ENCODE measurements around the gene TMEM245. TPM values are rescaled to one million over a fixed set of nuclear protein-coding genes. Genes with fewer than 3 reads are reported as not detected.

TMEM245 gene
- polyA plus RNA-seq, 2 of the 4 experiments (the other 2 are of a cell fraction), result 44.9 to 88.9 TPM

DNA sequence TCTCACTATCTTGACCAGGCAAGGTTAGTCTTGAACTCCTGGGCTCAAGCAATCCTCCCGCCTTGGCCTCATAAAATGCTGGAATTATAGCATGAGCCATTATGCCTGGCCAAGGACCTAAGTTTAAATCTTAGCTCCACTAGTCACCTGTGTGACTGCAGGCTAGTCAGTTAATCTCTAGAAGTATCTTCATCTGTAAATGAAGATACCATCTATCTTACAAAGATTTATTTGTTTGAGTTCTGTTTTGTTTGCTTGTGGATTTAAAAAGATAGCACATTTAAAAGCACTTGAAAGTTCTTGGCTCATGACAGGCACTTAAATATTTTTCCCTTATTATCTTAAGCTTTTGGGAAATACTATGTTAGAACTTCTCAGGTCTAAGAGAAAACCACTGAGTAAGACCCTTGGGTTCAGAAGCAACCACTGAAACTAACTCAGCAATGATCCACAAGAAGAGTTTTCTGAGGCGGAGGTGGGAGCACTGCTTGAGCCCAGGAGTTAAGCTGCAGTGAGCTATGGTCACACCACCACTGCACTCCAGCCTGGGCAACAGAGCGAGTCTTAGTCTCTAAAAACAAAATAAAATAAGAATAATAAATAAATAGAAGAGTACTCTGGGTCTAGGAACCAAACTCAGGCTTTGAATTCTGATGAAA lies 19.1 kb downstream of the TMEM245 start:
- Histone ChIP-seq H3K4me2 (peak overlapping the region; percentile 72), H3K4me1 (peaks cover 73% of the 10 kb centered on the region), H3K9me3 (0 out of 3 replicates have a peak, but pooled peaks cover 7% of the 10 kb centered on the region), H3K27ac (peak overlapping the region; percentile 39 to 85), H3K4me3 (no peak overlapping the region)
- ChIA-PET CTCF (interaction anchor here (0.8 to 2.2 kb wide), 6 partner anchors 10 to 341 kb away, joined by 3 to 8 read pairs (median 3); partner anchors contain the start of gene TMEM245), POLR2A (interaction anchor here (1.1 to 1.3 kb wide), 2 partner anchors 19 kb away, joined by 3 to 4 read pairs; partner anchors contain the start of gene TMEM245)
- TF ChIP-seq ZFP36 (IDR thresholded peaks at IDR 0.05; ENCODE audit: borderline replicate concordance, partially characterized antibody), result no peak
- no peak for TF ChIP-seq RCOR1 (IDR thresholded peaks at IDR 0.05; ENCODE audit: low read depth, low read length)
- TF ChIP-seq ZNF302 (CRISPR knock-in tag; IDR thresholded peaks at IDR 0.05), result no peak
- peak; percentile 57 for TF ChIP-seq GATA3 (IDR thresholded peaks at IDR 0.05; ENCODE audit: borderline replicate concordance)
- no peak for DNase-seq (ENCODE audit: low read depth in 1 of 2, low spot score in 1 of 2)
- no peak for ATAC-seq
- FAIRE-seq, result no peak
- 96% methylated on average over 3 of the region's 3 CpGs for WGBS (ENCODE audit: missing lambda C conversion rate)

DNA sequence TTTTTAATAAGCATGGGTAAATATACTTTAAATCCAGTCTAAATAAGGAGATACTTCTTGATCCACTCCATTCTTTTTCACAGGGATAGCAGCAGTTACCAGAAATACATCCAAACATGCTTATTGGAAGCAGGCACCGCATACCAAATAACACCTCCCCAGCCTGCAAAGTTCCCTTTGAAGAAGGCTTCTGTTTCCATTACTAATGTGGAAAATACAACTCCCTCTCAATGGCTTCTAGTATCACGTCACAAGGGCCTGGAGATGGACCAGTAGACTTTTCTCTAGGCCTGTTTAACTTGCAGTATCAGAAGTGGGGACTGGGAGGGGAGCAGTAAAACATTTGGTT lies 20.8 kb downstream of the TMEM245 start:
- WGBS (ENCODE audit: missing lambda C conversion rate), result 68% methylated on average over 2 of the region's 2 CpGs
- Histone ChIP-seq H3K4me2 (peak overlapping the region; percentile 72), H3K4me1 (peaks cover 77% of the 10 kb centered on the region), H3K4me3 (no peak overlapping the region), H3K27ac (peak overlapping the region; percentile 79 to 85), H3K9me3 (0 out of 3 replicates have a peak, but pooled peaks cover 7% of the 10 kb centered on the region)
- TF ChIP-seq MAFK (IDR thresholded peaks at IDR 0.05; ENCODE audit: partially characterized antibody), result no peak
- TF ChIP-seq, protein P1, sequence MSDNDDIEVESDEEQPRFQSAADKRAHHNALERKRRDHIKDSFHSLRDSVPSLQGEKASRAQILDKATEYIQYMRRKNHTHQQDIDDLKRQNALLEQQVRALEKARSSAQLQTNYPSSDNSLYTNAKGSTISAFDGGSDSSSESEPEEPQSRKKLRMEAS (IDR thresholded peaks at IDR 0.05), result 0 out of 2 replicates have a peak, but pooled peaks have one; percentile 5
- no peak for TF ChIP-seq JUN (IDR thresholded peaks at IDR 0.05)
- no peak for TF ChIP-seq CHD2 (IDR thresholded peaks at IDR 0.05; ENCODE audit: low read length, partially characterized antibody)
- no peak for TF ChIP-seq RFX5 (IDR thresholded peaks at IDR 0.05)
- ATAC-seq, result peak; percentile 23 to 51; a peak in 3 of 6 replicates
- ChIA-PET CTCF (interaction anchor here (0.6 to 2.2 kb wide), 2 partner anchors 11 to 384 kb away, joined by 4 to 8 read pairs; no protein-coding TSS in a partner anchor), POLR2A (no interaction called here)
- no peak for DNase-seq (ENCODE audit: low read depth in 1 of 2, low spot score in 1 of 2)
- FAIRE-seq, result no peak

DNA sequence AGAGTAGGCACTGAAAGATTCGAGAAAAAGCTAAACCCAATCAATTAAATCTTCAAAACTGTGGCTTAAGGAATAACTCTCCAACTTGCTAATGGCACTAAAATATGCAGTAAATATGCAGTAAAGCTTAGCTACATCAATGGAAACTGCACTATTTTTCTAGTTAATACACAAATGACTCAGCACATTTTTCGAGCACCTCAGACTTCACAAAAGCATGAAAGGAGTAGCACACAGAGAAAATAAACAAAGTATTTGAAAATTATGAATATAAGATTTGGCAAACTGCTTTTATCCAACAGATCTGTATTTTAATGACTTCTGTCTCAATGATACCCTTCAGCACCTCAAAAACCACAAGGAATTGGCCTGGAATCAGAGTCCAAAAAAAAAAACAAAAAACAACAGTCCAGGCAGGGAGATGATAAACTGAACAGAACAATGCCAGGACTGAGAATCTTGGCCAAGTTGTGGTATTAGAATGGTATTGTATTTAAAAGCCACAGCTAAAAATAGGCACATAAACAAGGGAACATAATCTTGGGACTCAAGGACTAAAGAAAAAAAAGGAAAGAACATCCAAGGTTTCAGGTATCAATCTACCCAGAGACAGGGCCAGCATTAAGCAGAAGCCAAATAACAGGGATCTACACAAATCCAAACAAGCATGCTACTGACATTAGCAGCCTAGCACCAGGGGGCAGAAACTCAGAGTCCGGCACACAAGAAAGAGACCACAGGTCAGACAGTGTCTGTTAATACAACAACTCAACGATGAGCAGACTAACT lies 21.4 kb downstream of the TMEM245 start:
- H3K4me2 ChIP-seq, result peak overlapping the region; percentile 72
- ChIA-PET POLR2A (no interaction called here), CTCF (interaction anchor here (0.6 to 1.2 kb wide), 4 partner anchors 84 to 385 kb away, joined by 3 to 4 read pairs (median 3); no protein-coding TSS in a partner anchor)
- ATAC-seq, result peak; percentile 86 to 92
- no peak overlapping the region for H3K4me3 ChIP-seq
- 0 out of 3 replicates have a peak, but pooled peaks cover 2% of the 10 kb centered on the region for H3K9me3 ChIP-seq
- peak overlapping the region; percentile 79 to 85 for H3K27ac ChIP-seq
- H3K4me1 ChIP-seq, result peaks cover 77% of the 10 kb centered on the region
- DNase-seq (ENCODE audit: low read depth in 1 of 2, low spot score in 1 of 2), result peak in 1 of 2 experiments; percentile 68
- no peak for FAIRE-seq
- 23% methylated on average over 4 of the region's 4 CpGs for WGBS (ENCODE audit: missing lambda C conversion rate)
- TF ChIP-seq CEBPB (IDR thresholded peaks at IDR 0.05) (no peak), NFE2L2 (conservative IDR thresholded peaks at IDR 0.05; ENCODE audit: low read length) (peak; percentile 96), RCOR1 (IDR thresholded peaks at IDR 0.05; ENCODE audit: low read depth, low read length) (no peak), SREBF2 (IDR thresholded peaks at IDR 0.05) (no peak), RNF2 (IDR thresholded peaks at IDR 0.05; ENCODE audit: borderline replicate concordance, low read depth) (no peak), NR3C1 (IDR thresholded peaks at IDR 0.05) (no peak), CHD2 (IDR thresholded peaks at IDR 0.05; ENCODE audit: low read length, partially characterized antibody) (no peak), RFX5 (IDR thresholded peaks at IDR 0.05) (no peak), EP300 (IDR thresholded peaks at IDR 0.05) (no peak), CBX8 (IDR thresholded peaks at IDR 0.05) (no peak), FOXS1 (CRISPR knock-in tag; IDR thresholded peaks at IDR 0.05) (no peak), EHF (CRISPR knock-in tag; IDR thresholded peaks at IDR 0.05) (no peak), ZC3H11A (IDR thresholded peaks at IDR 0.05) (no peak), KDM5A (IDR thresholded peaks at IDR 0.05) (no peak), JUN (IDR thresholded peaks at IDR 0.05) (no peak), RAD21 (conservative IDR thresholded peaks at IDR 0.05 in 1 of 2, IDR thresholded peaks at IDR 0.05 in 1 of 2) (peak in 1 of 2 experiments; percentile 31; a peak in 2 of 5 replicates), TP53 (CRISPR knock-in tag; IDR thresholded peaks at IDR 0.05) (no peak), MAFK (IDR thresholded peaks at IDR 0.05; ENCODE audit: partially characterized antibody) (peak; percentile 98), HOXA7 (CRISPR knock-in tag; IDR thresholded peaks at IDR 0.05) (no peak), MYC (IDR thresholded peaks at IDR 0.05; ENCODE audit: borderline replicate concordance, low read length) (no peak)
- TF ChIP-seq, protein P2, sequence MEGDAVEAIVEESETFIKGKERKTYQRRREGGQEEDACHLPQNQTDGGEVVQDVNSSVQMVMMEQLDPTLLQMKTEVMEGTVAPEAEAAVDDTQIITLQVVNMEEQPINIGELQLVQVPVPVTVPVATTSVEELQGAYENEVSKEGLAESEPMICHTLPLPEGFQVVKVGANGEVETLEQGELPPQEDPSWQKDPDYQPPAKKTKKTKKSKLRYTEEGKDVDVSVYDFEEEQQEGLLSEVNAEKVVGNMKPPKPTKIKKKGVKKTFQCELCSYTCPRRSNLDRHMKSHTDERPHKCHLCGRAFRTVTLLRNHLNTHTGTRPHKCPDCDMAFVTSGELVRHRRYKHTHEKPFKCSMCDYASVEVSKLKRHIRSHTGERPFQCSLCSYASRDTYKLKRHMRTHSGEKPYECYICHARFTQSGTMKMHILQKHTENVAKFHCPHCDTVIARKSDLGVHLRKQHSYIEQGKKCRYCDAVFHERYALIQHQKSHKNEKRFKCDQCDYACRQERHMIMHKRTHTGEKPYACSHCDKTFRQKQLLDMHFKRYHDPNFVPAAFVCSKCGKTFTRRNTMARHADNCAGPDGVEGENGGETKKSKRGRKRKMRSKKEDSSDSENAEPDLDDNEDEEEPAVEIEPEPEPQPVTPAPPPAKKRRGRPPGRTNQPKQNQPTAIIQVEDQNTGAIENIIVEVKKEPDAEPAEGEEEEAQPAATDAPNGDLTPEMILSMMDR (IDR thresholded peaks at IDR 0.05), result 0 out of 3 replicates have a peak, but pooled peaks have one; percentile 23
- TF ChIP-seq, protein P3, sequence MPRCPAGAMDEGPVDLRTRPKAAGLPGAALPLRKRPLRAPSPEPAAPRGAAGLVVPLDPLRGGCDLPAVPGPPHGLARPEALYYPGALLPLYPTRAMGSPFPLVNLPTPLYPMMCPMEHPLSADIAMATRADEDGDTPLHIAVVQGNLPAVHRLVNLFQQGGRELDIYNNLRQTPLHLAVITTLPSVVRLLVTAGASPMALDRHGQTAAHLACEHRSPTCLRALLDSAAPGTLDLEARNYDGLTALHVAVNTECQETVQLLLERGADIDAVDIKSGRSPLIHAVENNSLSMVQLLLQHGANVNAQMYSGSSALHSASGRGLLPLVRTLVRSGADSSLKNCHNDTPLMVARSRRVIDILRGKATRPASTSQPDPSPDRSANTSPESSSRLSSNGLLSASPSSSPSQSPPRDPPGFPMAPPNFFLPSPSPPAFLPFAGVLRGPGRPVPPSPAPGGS (IDR thresholded peaks at IDR 0.05), result no peak
- TF ChIP-seq, protein P4, sequence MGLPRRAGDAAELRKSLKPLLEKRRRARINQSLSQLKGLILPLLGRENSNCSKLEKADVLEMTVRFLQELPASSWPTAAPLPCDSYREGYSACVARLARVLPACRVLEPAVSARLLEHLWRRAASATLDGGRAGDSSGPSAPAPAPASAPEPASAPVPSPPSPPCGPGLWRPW (IDR thresholded peaks at IDR 0.05), result no peak
- TF ChIP-seq, protein P5, sequence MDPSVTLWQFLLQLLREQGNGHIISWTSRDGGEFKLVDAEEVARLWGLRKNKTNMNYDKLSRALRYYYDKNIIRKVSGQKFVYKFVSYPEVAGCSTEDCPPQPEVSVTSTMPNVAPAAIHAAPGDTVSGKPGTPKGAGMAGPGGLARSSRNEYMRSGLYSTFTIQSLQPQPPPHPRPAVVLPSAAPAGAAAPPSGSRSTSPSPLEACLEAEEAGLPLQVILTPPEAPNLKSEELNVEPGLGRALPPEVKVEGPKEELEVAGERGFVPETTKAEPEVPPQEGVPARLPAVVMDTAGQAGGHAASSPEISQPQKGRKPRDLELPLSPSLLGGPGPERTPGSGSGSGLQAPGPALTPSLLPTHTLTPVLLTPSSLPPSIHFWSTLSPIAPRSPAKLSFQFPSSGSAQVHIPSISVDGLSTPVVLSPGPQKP (IDR thresholded peaks at IDR 0.05; ENCODE audit: low read depth, low read length), result no peak
